Hair follicular keratinocyte (primary cell): ENCODE measurements around the gene CYCS. TPM values are rescaled to one million over a fixed set of nuclear protein-coding genes. Genes with fewer than 3 reads are reported as not detected.

Source experiments
- total RNA-seq: library from RNA; depleted of rRNA; stranded (reverse); fragments of >200 nt; gene quantifications from 2 replicates; pipeline ENCODE4 v1.2.3, GENCODE V29; 2015

The CYCS gene
- total RNA-seq: 73.3 and 115 TPM in 2 replicates

GRCh38 chr7:25125137-25125946, at the start of gene CYCS:
Gene CYCS (minus strand): TSS chr7:25125260. CDS start chr7:25124119, 1,141 bp downstream.

Other genes starting within 250 kb of the CYCS start
- 16.5 and 20.2 TPM in 2 replicates for gene OSBPL3, start 145.1 kb downstream of the CYCS start, total RNA-seq
- gene NPVF, start 103.2 kb upstream of the CYCS start, total RNA-seq: not detected in 2 replicates